GM21390 (cell line): ENCODE results near the gene OR51A7.
"Not testable (repeated sequence)": the region's sequence is repeated elsewhere in the genome, so short reads cannot be mapped to it uniquely, and the experiment has no call there.

Source experiments
- ATAC-seq: cut with Tn5 transposase; IDR thresholded peaks from one replicate; pipeline ENCODE4 v1.9.1; 2021; ENCODE audit not compliant: unreplicated experiment

Gene OR51A7

GRCh38 chr11:4903484-4903883, at the start of gene OR51A7:
Gene OR51A7 (plus strand): TSS chr11:4903783. CDS start chr11:4907370, 3,587 bp downstream.
- no peak for ATAC-seq

GRCh38 chr11:4854286-4854685, 49.3 kb upstream of the OR51A7 start:
- not testable (repeated sequence) for ATAC-seq

- ATAC-seq: no peak
Measured at GRCh38 chr11:4862447-4863236, 40.9 kb upstream of the OR51A7 start.

- no peak for ATAC-seq
Measured at GRCh38 chr11:4863876-4864275, 39.7 kb upstream of the OR51A7 start.

- no peak for ATAC-seq
Measured at GRCh38 chr11:4865855-4866254, 37.7 kb upstream of the OR51A7 start.

GRCh38 chr11:4881188-4881587, 22.4 kb upstream of the OR51A7 start:
- no peak for ATAC-seq

- ATAC-seq: no peak
Measured at GRCh38 chr11:4881860-4882500, 21.6 kb upstream of the OR51A7 start, which contains the start of gene OR51T1. Gene OR51T1 (plus strand): TSS chr11:4881900. CDS start chr11:4881900, 0 bp downstream.

- no peak for ATAC-seq
Measured at GRCh38 chr11:4882543-4882942, 21.0 kb upstream of the OR51A7 start.

- ATAC-seq: no peak
Measured at GRCh38 chr11:4884361-4884760, 19.2 kb upstream of the OR51A7 start.

GRCh38 chr11:4886186-4886585, 17.4 kb upstream of the OR51A7 start:
- no peak for ATAC-seq

- no peak for ATAC-seq
Measured at GRCh38 chr11:4887591-4887990, 16.0 kb upstream of the OR51A7 start.

GRCh38 chr11:4890279-4890678, 13.3 kb upstream of the OR51A7 start:
- no peak for ATAC-seq

GRCh38 chr11:4891996-4892640, 11.5 kb upstream of the OR51A7 start:
- ATAC-seq: no peak

GRCh38 chr11:4916581-4916980, 13.0 kb downstream of the OR51A7 start:
- no peak for ATAC-seq

GRCh38 chr11:4919250-4919649, 15.7 kb downstream of the OR51A7 start, which contains the start of gene OR51G2:
Gene OR51G2 (minus strand): TSS chr11:4919350. CDS start chr11:4915663, 3,687 bp downstream.
- no peak for ATAC-seq

- no peak for ATAC-seq
Measured at GRCh38 chr11:4921796-4922195, 18.2 kb downstream of the OR51A7 start.

- ATAC-seq: no peak
Measured at GRCh38 chr11:4922304-4922703, 18.7 kb downstream of the OR51A7 start.

- ATAC-seq: no peak
Measured at GRCh38 chr11:4924239-4924638, 20.7 kb downstream of the OR51A7 start, which contains the start of gene OR51G1. Gene OR51G1 (minus strand): TSS chr11:4924339. CDS start chr11:4924339, 0 bp downstream.

GRCh38 chr11:4926608-4927007, 23.0 kb downstream of the OR51A7 start:
- no peak for ATAC-seq

- ATAC-seq: no peak
Measured at GRCh38 chr11:4932751-4933150, 29.2 kb downstream of the OR51A7 start.

GRCh38 chr11:4936745-4937144, 33.2 kb downstream of the OR51A7 start:
- ATAC-seq: no peak

- ATAC-seq: no peak
Measured at GRCh38 chr11:4947505-4947904, 43.9 kb downstream of the OR51A7 start, which contains the start of gene OR51A4. Gene OR51A4 (minus strand): TSS chr11:4947605. CDS start chr11:4947100, 505 bp downstream.
